ENCODE data around the gene LIX1.

DNA sequence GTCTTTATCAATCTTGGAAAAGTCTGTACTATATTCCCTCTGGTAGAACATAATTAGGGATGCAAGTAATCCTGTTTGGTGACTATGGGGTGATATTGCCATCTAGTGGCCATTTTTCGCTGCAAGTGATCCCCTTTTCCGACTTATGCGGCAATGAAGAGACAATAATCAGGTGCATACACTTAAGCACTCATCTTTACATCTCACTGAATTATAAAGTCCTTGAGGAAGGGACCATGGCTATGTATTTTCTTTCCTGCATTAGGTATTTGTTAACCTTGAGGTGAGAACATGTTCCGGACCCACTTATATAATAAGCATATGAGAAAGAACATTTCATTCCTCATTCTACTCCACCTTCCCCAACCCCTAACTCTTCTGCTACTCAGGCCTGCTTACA is 19.6 kb upstream of the LIX1 start:
- TF ChIP-seq, protein P1, sequence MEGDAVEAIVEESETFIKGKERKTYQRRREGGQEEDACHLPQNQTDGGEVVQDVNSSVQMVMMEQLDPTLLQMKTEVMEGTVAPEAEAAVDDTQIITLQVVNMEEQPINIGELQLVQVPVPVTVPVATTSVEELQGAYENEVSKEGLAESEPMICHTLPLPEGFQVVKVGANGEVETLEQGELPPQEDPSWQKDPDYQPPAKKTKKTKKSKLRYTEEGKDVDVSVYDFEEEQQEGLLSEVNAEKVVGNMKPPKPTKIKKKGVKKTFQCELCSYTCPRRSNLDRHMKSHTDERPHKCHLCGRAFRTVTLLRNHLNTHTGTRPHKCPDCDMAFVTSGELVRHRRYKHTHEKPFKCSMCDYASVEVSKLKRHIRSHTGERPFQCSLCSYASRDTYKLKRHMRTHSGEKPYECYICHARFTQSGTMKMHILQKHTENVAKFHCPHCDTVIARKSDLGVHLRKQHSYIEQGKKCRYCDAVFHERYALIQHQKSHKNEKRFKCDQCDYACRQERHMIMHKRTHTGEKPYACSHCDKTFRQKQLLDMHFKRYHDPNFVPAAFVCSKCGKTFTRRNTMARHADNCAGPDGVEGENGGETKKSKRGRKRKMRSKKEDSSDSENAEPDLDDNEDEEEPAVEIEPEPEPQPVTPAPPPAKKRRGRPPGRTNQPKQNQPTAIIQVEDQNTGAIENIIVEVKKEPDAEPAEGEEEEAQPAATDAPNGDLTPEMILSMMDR (IDR thresholded peaks at IDR 0.05; ENCODE audit: low read length) = peak; percentile 89
- TF ChIP-seq EZH2 (IDR thresholded peaks at IDR 0.05; ENCODE audit: borderline replicate concordance, low read length) = no peak

Measured in OCI-LY1 (cell line).